HG03108 (cell line): ENCODE data around the gene HTRA1.

Experiments used
- ATAC-seq: cut with Tn5 transposase; IDR thresholded peaks from one replicate; pipeline ENCODE4 v1.9.1; 2021; ENCODE audit warnings: moderate library complexity; ENCODE audit not compliant: unreplicated experiment

The HTRA1 gene

DNA sequence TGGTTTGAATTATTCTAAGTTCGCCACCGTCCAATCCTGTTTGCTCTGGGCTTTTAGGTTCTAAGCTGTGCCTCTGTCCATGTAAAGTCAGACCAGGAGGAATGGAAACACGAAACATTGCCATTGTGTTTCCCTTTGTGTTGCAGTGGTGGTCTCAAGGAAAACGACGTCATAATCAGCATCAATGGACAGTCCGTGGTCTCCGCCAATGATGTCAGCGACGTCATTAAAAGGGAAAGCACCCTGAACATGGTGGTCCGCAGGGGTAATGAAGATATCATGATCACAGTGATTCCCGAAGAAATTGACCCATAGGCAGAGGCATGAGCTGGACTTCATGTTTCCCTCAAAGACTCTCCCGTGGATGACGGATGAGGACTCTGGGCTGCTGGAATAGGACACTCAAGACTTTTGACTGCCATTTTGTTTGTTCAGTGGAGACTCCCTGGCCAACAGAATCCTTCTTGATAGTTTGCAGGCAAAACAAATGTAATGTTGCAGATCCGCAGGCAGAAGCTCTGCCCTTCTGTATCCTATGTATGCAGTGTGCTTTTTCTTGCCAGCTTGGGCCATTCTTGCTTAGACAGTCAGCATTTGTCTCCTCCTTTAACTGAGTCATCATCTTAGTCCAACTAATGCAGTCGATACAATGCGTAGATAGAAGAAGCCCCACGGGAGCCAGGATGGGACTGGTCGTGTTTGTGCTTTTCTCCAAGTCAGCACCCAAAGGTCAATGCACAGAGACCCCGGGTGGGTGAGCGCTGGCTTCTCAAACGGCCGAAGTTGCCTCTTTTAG lies 52.9 kb downstream of the HTRA1 start:
- no peak for ATAC-seq

DNA sequence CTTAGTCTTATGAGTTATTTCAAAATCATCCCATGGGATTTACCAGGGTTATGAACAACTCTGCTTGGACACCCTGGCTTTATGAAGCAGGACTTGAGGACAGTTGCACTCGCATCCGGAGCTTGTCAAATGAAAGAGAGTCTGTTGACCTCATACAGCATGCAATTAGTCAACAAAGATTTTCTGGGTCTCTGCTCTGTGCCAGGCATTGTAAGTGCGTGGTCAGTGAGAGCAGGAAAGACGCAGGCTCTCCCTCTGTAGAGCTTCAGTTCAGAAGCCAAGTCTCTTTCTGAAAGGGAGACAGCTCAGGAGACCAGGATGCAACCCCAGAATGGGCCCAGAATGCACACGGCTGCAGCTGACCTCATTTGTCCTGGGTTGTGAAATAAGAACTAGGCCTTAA lies 53.7 kb downstream of the HTRA1 start:
- ATAC-seq, result no peak

- no peak for ATAC-seq
Measured at GRCh38 chr10:122515588-122516231, 54.4 kb downstream of the HTRA1 start.

DNA sequence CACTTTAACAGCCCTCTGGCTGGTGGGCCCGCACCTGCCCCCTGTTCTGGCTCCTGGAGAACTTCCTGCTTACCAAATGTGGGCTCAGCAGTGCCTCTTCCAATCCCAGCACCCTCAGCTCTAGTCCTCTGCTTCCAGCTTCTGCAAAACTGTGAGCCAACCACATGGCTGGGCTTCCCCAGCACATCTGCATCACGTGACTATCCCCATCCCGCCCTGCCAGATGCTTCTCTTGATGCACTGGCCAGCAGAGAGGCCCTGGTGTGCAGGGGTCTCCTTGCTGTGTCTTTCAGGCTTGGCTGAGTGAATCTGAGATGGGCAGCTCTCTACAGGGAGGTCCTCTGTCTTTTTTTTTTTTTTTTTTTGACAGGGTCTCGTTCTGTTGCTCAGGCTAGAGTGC lies 55.4 kb downstream of the HTRA1 start:
- ATAC-seq, result no peak

DNA sequence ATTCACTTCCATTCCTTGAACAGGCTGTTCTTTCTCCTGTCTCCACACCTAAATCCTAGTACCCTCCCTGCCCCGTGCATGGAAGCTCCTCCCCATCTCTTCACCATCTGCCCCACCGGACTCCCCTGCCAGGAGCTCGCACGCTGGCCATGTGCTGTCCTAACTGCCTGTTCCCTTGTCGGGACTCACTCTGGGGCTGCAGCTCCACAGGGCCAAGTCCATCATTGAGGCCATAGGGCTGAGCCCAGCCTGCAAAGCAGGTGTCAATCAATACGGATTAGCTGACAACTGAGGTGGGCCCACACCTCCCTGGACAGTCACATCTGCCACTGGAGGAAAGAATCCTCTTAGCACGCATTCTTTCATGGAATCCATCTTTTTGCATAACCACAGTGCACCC lies 57.8 kb downstream of the HTRA1 start:
- ATAC-seq, result no peak

DNA sequence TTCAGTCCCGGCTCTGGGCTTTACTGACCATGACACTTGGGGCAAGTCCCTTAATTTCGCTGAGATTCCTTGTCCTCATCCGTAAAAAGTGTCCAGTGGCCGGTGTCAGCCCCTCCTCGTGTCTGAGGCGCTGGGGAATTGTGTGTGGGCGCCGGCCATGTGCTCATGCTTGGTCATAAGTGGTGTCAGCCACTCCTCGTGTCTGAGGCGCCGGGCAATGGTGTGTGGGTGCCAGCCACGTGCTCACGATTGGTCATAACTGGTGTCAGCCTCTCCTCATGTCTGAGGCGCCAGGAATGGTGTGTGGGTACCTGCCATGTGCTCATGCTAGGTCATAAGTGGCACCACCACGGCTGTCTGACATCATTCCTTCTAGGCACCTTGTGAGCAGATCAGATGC lies 58.5 kb downstream of the HTRA1 start:
- no peak for ATAC-seq

GRCh38 chr10:122521011-122521410 lies 59.7 kb downstream of the HTRA1 start:
- ATAC-seq, result no peak

- ATAC-seq, result no peak
Measured at GRCh38 chr10:122524811-122525210, 63.5 kb downstream of the HTRA1 start.

DNA sequence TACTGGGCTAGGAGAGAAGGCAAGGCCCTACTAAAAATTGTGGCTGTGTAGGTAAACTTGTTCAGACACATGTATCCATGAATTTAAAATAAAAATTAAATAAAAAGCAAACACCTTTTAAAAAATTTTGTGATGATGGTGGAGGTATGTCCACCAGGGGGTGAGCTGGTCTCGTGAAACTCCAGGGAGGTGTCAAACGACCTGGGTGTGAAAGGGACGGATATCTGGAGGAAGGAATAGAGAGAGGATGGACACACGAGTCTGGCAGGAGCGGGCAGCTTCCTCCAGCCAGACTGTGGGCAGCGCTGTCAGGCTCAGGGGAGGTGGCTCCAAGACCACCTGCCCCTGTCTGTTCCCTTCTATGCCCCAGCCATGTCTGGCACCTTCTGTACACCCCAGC lies 64.4 kb downstream of the HTRA1 start:
- ATAC-seq, result no peak

DNA sequence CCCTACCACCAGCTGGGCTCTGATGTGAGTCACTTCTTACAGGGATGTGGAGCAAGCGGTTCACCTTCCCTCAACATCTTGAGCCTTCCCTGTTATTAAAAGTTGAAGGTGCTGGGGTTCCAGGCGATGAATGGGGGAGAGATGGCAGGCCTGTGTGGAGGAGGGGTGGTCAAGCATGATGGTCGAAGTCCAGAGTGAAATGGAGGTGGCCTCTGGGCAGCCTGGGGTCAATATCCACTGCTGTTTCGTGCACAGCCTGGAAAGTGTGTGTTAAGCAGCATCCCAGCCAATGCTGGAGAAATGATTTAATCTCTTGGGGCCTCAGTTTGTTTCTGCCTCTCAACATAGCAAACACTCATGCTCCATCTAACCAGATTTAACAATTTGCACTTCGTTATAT lies 65.5 kb downstream of the HTRA1 start:
- no peak for ATAC-seq

DNA sequence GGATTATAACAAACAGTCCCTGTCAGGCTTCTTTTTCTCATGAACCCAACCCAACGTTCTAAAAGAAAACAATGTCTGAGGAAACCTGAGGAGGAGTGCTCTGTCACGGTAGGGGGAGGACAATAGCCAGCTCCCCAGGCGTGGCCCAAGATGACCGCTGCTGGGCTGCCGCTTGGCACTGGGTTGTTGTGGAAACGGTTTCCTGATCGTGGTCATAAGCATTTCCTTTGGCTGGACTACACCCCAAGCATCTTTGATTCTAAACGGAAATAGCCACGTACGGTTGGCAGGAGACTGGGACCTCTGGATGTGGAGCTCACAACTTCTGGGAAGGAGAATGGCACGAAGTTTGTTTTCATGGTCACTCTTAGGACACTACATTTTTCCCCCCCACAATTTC lies 68.8 kb downstream of the HTRA1 start:
- ATAC-seq, result no peak

- ATAC-seq, result no peak
Measured at GRCh38 chr10:122531261-122531660, 69.9 kb downstream of the HTRA1 start.

DNA sequence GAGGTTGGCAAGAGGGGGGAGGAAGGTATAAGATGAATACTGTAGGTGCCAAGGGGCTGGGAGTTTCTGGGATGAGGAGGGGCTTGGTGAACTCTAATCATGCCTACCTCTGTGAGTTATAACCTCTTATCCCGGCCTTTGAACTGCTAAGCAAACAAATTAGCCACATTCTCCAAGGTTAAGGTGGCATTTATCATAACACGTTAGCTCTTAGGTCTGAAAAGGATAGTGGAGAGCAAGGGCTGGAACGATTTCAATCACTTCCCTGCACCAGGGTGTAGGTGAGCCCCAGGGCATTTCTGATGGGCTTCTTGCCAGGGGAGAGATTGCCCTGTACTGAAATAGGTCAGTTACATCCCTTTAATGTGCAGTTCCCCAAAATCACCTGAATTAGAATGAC lies 70.6 kb downstream of the HTRA1 start:
- ATAC-seq, result no peak

DNA sequence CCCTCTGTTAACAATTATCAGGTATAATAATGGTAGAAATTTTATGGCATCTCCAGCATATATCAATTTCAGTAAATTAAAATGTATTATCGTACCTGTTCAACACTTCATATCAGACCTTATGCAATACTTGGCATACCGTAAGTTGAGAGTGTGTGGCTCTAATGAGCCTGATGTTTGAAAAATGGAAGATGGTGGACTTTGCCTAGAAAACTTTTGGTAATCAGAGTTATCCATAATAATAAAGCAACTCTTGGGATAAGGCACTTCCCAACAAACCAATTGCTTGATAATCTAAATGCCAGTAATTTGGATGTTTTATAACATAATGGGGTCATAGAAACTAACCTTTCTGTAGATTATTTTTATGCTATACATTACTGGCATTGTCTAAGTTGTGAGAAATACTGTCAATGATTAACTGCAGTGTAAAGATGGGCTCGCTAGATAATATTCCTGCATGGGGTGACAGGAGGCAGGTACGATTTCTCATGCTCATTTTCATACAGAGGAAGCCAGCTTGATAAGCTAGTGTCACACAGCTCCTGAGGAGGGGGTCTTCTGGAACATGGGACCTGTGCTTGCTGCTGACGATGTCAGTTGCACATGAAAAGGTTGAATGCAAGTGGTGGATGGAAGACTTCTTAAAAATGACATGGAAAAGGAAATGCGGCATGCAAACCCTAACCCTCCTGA lies 71.4 kb downstream of the HTRA1 start:
- ATAC-seq, result no peak

DNA sequence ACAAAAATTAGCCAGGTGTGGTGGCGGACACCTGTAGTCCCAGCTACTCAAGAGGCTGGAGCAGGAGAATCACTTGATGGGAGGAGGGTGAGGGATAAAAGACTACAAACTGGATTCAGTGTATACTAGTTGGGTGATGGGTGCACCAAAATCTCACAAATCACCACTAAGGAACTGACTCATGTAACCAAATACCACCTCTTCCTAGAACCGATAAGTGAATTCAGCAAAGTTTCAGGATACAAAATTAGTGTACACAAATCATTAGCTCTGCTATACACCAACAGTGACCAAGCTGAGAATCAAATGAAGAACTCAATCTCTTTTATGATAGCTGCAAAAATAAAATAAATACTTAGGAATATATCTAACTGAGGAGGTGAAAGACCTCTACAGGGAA lies 76.2 kb downstream of the HTRA1 start:
- no peak for ATAC-seq

- ATAC-seq, result no peak
Measured at GRCh38 chr10:122541541-122542002, 80.2 kb downstream of the HTRA1 start.

GRCh38 chr10:122543676-122544445 lies 82.5 kb downstream of the HTRA1 start:
- no peak for ATAC-seq

- ATAC-seq, result no peak
Measured at GRCh38 chr10:122544493-122544892, 83.1 kb downstream of the HTRA1 start.

DNA sequence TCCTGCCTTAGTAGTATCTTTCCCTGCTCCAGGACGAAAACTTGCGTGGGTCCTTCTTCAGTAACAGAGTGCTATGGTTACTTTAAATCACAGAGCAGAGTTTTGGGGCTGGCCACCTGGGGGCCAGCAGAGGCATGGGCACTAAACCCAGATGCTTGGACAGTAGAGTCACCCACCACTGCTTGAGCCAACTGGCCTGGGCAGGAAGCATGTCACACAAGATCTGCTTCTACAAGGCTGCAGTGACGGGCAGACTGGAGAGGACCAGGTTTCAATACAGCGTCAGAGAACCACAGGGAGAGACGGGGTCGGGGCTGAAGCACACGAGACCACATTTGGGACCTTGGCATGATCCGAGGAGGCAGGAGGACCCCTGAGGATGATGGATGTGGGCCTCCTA lies 84.9 kb downstream of the HTRA1 start:
- ATAC-seq, result no peak

DNA sequence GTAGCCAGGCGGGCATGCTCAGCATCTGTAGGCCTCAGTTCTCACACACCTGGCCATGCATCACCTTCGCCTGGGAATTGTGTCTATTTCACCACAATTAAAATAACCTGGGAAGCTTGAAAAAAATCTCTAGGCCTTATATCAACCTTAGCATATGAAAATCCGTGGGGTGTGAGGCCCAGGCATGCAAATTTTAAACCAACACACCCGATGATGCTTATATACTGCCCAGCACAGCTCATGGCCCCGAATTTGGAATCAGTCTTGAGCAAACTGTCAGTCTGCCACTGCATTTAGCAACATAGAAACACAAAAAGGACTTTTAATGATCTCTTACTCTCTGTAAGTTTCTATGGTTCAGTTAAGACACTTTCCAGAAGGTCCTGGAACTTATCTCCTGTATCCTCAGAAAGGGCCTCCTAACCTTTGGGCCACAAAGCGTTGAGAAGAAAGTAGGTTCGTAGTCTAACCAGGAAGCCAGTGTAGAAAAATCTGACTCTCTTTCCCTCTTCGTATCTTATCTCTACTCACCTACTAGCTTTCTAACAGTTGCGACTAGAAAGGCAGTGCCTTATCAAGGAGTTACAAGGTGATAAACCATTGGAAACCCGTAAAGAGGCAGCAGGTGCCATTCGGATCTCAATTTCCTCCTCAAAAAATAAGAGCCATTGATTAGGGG lies 87.2 kb downstream of the HTRA1 start:
- no peak for ATAC-seq

DNA sequence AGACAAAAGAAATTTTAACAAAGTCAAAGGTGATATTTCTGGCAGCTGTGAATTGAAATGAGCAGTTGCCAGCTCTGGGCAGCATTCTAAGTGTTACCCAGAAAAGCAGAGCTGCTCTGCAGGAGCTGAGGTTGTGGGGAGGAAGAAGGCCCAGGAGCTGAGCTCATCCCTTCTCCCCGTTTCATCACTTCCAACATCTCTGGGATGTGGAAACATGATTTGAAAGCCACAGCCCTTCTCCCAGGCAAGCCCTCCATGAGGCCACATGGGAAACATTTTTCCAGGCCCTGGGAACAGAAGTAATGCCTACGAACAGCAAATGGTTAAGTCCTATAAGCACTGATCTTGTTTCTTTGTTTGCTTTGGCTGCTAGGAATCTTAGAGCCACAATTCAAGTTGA lies 88.3 kb downstream of the HTRA1 start:
- ATAC-seq, result no peak
